Measurements from ENCODE around the gene SHISAL2A. TPM values are rescaled to one million over a fixed set of nuclear protein-coding genes. Genes with fewer than 3 reads are reported as not detected.

The SHISAL2A gene
- under 1 TPM in 2 of 4 donors, not detected in 2; 0.35 to 0.45 TPM for polyA plus RNA-seq
- long read RNA-seq, donor 1, result 0 reads
- long read RNA-seq, donor 2, result 0 reads
- long read RNA-seq, donor 3, partial matches to known transcripts, result 0 of 1 reads
- long read RNA-seq, donor 3, other reads (novel, unspliced or antisense), result 0 of 1 reads
- long read RNA-seq, donor 4, result 0 reads
- long read RNA-seq, donor 5, result 0 reads
- long read RNA-seq, donor 6, result 0 reads
- long read RNA-seq, donor 7, result 0 reads
- long read RNA-seq, donor 8, result 0 reads
- long read RNA-seq, donor 9, result 0 reads
- long read RNA-seq, donor 10, result 0 reads

DNA sequence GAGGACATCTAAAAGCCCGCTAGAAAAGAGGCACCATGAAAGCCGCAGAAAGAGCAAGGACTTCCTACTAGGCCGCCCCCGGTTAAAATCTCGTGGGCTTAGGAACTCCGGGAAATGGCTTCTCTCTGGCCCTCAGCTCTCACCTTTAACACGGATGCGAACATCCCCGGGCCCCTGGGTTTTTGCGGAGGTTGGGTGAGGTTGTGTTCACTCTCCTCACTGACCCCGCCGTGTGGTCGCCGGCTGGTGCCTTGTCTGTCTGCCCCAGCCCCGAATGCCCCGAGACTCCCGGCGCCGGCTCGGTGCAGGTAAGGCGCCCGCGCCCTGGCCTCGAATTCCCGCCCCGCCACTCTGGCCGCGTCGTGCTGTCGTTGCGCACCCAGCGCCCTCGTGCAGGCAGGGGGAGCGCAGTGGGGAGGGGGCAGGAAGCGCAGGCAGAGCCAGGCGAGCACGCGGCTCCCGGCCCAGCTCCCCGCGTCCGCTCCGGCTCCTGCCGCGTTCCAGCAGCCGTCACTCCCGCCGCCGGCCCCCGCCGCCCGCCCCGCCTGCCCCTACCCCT is at the start of gene SHISAL2A:
SHISAL2A (plus strand) TSS at position 437 of the 559 bp plus-strand sequence. CDS start 326 bp downstream, outside the sequence.
- H3K9me3 ChIP-seq (ENCODE audit: control insufficient read depth in 2 of 2, insufficient read depth in 1 of 2, low read depth in 1 of 2, low read length in 1 of 2), result peaks cover 0 to 15% of the 10 kb centered on the region in 2 donors
- H3K4me3 ChIP-seq (ENCODE audit: low read depth in 1 of 3, low read length in 3 of 3), result peak within 1 kb of the TSS in 2 of 3 donors; percentile 56 to 57
- WGBS, 3 donors, result 8 to 13% (median 9%) methylated on average over 31 to 53 of the region's 53 CpGs
- H3K36me3 ChIP-seq (ENCODE audit: control insufficient read depth in 3 of 3, insufficient read depth in 2 of 3, low read depth in 1 of 3, low read length in 3 of 3), result no peaks in the 10 kb centered on the region
- H3K27ac ChIP-seq (ENCODE audit: low read depth in 1 of 3, low read length in 2 of 3), result peak within 1 kb of the TSS in 2 of 3 donors; percentile 70 to 76
- DNase-seq, result peak; percentile 18 to 63
- no peak for FAIRE-seq
- peaks cover 0 to 27% (median 3%) of the 10 kb centered on the region in 3 donors for H3K27me3 ChIP-seq (ENCODE audit: control insufficient read depth in 3 of 3, insufficient read depth in 3 of 3, low read length in 3 of 3)
- peaks cover 0 to 15% (median 0%) of the 10 kb centered on the region in 3 donors for H3K4me1 ChIP-seq (ENCODE audit: control insufficient read depth in 3 of 3, insufficient read depth in 2 of 3, low read depth in 1 of 3, low read length in 2 of 3)

DNA sequence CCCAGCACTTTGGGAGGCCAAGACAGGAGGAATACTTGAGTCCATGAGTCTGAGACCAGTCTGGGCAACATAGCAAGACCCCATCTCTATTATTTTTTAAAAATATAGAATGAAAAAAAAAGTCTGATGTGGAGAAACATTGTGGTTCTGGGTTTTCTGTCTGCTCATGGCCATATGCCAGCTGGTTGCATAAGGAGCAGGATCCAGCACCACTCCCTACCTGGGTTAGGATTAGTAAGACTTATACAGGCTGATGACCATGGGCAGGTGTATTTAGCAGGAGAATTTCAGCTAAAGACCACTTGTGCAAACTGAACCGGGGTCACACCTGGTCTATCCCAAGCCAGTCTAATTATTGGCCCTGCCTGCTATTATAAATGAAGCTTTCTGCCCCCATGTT is 47.5 kb upstream of the SHISAL2A start:
- no peak overlapping the region for H3K4me3 ChIP-seq (ENCODE audit: low read depth in 1 of 3, low read length in 3 of 3)
- H3K4me1 ChIP-seq (ENCODE audit: control insufficient read depth in 3 of 3, insufficient read depth in 2 of 3, low read depth in 1 of 3, low read length in 2 of 3), result no peaks in the 10 kb centered on the region
- H3K27ac ChIP-seq (ENCODE audit: low read depth in 1 of 3, low read length in 2 of 3), result no peak overlapping the region
- no peak for DNase-seq
- H3K27me3 ChIP-seq (ENCODE audit: control insufficient read depth in 3 of 3, insufficient read depth in 3 of 3, low read length in 3 of 3), result no peaks in the 10 kb centered on the region
- H3K9me3 ChIP-seq (ENCODE audit: control insufficient read depth in 2 of 2, insufficient read depth in 1 of 2, low read depth in 1 of 2, low read length in 1 of 2), result no peaks in the 10 kb centered on the region
- 39 to 72% (median 72%) methylated on average over 1 of the region's 1 CpG for WGBS, 3 donors
- no peaks in the 10 kb centered on the region for H3K36me3 ChIP-seq (ENCODE audit: control insufficient read depth in 3 of 3, insufficient read depth in 2 of 3, low read depth in 1 of 3, low read length in 3 of 3)
- no peak for FAIRE-seq

GRCh38 chr1:52588027-52588426 is 44.9 kb upstream of the SHISAL2A start:
- H3K27ac ChIP-seq (ENCODE audit: low read depth in 1 of 3, low read length in 2 of 3), result no peak overlapping the region
- H3K9me3 ChIP-seq (ENCODE audit: control insufficient read depth in 2 of 2, insufficient read depth in 1 of 2, low read depth in 1 of 2, low read length in 1 of 2), result no peaks in the 10 kb centered on the region
- no peaks in the 10 kb centered on the region for H3K27me3 ChIP-seq (ENCODE audit: control insufficient read depth in 3 of 3, insufficient read depth in 3 of 3, low read length in 3 of 3)
- no peak overlapping the region for H3K4me3 ChIP-seq (ENCODE audit: low read depth in 1 of 3, low read length in 3 of 3)
- DNase-seq (no peak), FAIRE-seq (no peak)
- H3K36me3 ChIP-seq (ENCODE audit: control insufficient read depth in 3 of 3, insufficient read depth in 2 of 3, low read depth in 1 of 3, low read length in 3 of 3), result no peaks in the 10 kb centered on the region
- H3K4me1 ChIP-seq (ENCODE audit: control insufficient read depth in 3 of 3, insufficient read depth in 2 of 3, low read depth in 1 of 3, low read length in 2 of 3), result no peaks in the 10 kb centered on the region

GRCh38 chr1:52588535-52588934 is 44.4 kb upstream of the SHISAL2A start:
- FAIRE-seq (no peak), DNase-seq (no peak)
- Histone ChIP-seq H3K36me3 (ENCODE audit: control insufficient read depth in 3 of 3, insufficient read depth in 2 of 3, low read depth in 1 of 3, low read length in 3 of 3) (no peaks in the 10 kb centered on the region), H3K27ac (ENCODE audit: low read depth in 1 of 3, low read length in 2 of 3) (no peak overlapping the region), H3K9me3 (ENCODE audit: control insufficient read depth in 2 of 2, insufficient read depth in 1 of 2, low read depth in 1 of 2, low read length in 1 of 2) (no peaks in the 10 kb centered on the region), H3K4me1 (ENCODE audit: control insufficient read depth in 3 of 3, insufficient read depth in 2 of 3, low read depth in 1 of 3, low read length in 2 of 3) (no peaks in the 10 kb centered on the region), H3K27me3 (ENCODE audit: control insufficient read depth in 3 of 3, insufficient read depth in 3 of 3, low read length in 3 of 3) (no peaks in the 10 kb centered on the region), H3K4me3 (ENCODE audit: low read depth in 1 of 3, low read length in 3 of 3) (no peak overlapping the region)
- 57 to 67% (median 64%) methylated on average over 1 of the region's 1 CpG for WGBS, 3 donors

GRCh38 chr1:52590266-52590665 is 42.7 kb upstream of the SHISAL2A start:
- Histone ChIP-seq H3K9me3 (ENCODE audit: control insufficient read depth in 2 of 2, insufficient read depth in 1 of 2, low read depth in 1 of 2, low read length in 1 of 2) (no peaks in the 10 kb centered on the region), H3K36me3 (ENCODE audit: control insufficient read depth in 3 of 3, insufficient read depth in 2 of 3, low read depth in 1 of 3, low read length in 3 of 3) (no peaks in the 10 kb centered on the region), H3K4me1 (ENCODE audit: control insufficient read depth in 3 of 3, insufficient read depth in 2 of 3, low read depth in 1 of 3, low read length in 2 of 3) (no peaks in the 10 kb centered on the region), H3K4me3 (ENCODE audit: low read depth in 1 of 3, low read length in 3 of 3) (no peak overlapping the region), H3K27me3 (ENCODE audit: control insufficient read depth in 3 of 3, insufficient read depth in 3 of 3, low read length in 3 of 3) (no peaks in the 10 kb centered on the region), H3K27ac (ENCODE audit: low read depth in 1 of 3, low read length in 2 of 3) (no peak overlapping the region)
- 58 to 64% (median 58%) methylated on average over 6 of the region's 6 CpGs for WGBS, 3 donors
- no peak for FAIRE-seq
- DNase-seq, result no peak

DNA sequence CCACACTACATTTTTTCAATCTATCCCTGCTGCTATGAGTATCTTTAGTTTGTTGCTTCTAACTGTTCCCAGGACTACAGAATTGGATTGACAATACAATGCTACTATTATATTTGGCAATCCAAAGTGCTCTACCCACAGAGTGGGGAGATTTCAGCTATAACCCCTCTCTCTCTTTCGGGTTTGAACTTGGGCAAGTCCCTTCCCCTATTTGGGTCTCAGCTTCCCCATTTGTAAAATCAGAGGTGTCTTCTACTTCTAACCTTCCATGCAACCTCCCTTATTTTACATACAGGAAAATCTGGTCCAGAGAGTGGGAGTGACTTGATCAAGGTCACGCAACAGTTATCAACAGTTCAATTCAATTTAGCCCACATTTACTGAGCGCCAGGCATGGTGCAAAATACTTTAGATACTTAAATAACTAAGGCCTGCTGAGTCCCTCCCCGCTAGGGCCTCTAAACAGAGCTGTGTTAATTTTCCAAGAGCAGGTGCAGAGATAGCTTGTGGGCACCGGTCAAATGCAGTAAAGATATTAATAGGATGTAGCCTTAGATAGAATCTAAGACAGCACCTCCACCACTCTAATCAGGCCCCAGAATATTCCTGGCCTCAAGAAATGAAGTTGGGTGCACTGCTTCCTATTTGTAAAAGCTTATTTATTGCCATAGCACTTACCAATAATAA is 40.2 kb upstream of the SHISAL2A start:
- FAIRE-seq (no peak), DNase-seq (no peak)
- H3K27me3 ChIP-seq (ENCODE audit: control insufficient read depth in 3 of 3, insufficient read depth in 3 of 3, low read length in 3 of 3), result no peaks in the 10 kb centered on the region
- no peaks in the 10 kb centered on the region for H3K9me3 ChIP-seq (ENCODE audit: control insufficient read depth in 2 of 2, insufficient read depth in 1 of 2, low read depth in 1 of 2, low read length in 1 of 2)
- H3K4me1 ChIP-seq (ENCODE audit: control insufficient read depth in 3 of 3, insufficient read depth in 2 of 3, low read depth in 1 of 3, low read length in 2 of 3), result no peaks in the 10 kb centered on the region
- H3K36me3 ChIP-seq (ENCODE audit: control insufficient read depth in 3 of 3, insufficient read depth in 2 of 3, low read depth in 1 of 3, low read length in 3 of 3), result no peaks in the 10 kb centered on the region
- H3K4me3 ChIP-seq (ENCODE audit: low read depth in 1 of 3, low read length in 3 of 3), result no peak overlapping the region
- WGBS, 3 donors, result 46 to 71% (median 67%) methylated on average over 5 of the region's 5 CpGs
- H3K27ac ChIP-seq (ENCODE audit: low read depth in 1 of 3, low read length in 2 of 3), result no peak overlapping the region

- 90 to 94% (median 91%) methylated on average over 1 of the region's 1 CpG for WGBS, 3 donors
- FAIRE-seq (no peak), DNase-seq (no peak)
- H3K36me3 ChIP-seq (ENCODE audit: control insufficient read depth in 3 of 3, insufficient read depth in 2 of 3, low read depth in 1 of 3, low read length in 3 of 3), result no peaks in the 10 kb centered on the region
- no peak overlapping the region for H3K27ac ChIP-seq (ENCODE audit: low read depth in 1 of 3, low read length in 2 of 3)
- H3K4me1 ChIP-seq (ENCODE audit: control insufficient read depth in 3 of 3, insufficient read depth in 2 of 3, low read depth in 1 of 3, low read length in 2 of 3), result no peaks in the 10 kb centered on the region
- no peaks in the 10 kb centered on the region for H3K9me3 ChIP-seq (ENCODE audit: control insufficient read depth in 2 of 2, insufficient read depth in 1 of 2, low read depth in 1 of 2, low read length in 1 of 2)
- no peak overlapping the region for H3K4me3 ChIP-seq (ENCODE audit: low read depth in 1 of 3, low read length in 3 of 3)
- no peaks in the 10 kb centered on the region for H3K27me3 ChIP-seq (ENCODE audit: control insufficient read depth in 3 of 3, insufficient read depth in 3 of 3, low read length in 3 of 3)
Measured at GRCh38 chr1:52593495-52593894, 39.5 kb upstream of the SHISAL2A start.

DNA sequence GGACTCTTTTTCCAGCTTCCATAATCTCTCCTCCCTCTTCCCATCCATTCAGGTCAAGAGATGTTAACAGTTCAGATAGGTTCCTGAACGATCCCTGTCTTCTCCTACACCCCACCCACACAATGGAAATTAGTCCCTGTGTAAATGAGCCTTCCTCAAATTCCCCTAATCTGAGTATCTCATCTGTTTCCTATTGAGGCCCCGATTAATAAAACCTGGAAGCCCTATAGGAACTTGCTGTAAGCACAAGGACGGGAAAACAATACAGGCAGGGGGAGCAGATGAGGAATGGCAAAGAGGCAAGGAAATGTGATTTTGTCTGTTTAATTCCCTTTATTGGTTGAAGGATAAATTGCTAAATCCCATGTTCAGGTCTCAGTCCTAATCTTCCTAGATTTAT is 37.9 kb upstream of the SHISAL2A start:
- no peaks in the 10 kb centered on the region for H3K36me3 ChIP-seq (ENCODE audit: control insufficient read depth in 3 of 3, insufficient read depth in 2 of 3, low read depth in 1 of 3, low read length in 3 of 3)

More for the DNA sequence above, 37.9 kb upstream of the SHISAL2A start:
- no peaks in the 10 kb centered on the region for H3K9me3 ChIP-seq (ENCODE audit: control insufficient read depth in 2 of 2, insufficient read depth in 1 of 2, low read depth in 1 of 2, low read length in 1 of 2)
- no peaks in the 10 kb centered on the region for H3K4me1 ChIP-seq (ENCODE audit: control insufficient read depth in 3 of 3, insufficient read depth in 2 of 3, low read depth in 1 of 3, low read length in 2 of 3)
- no peak for FAIRE-seq
- 58 to 76% (median 73%) methylated on average over 3 of the region's 3 CpGs for WGBS, 3 donors
- no peak overlapping the region for H3K27ac ChIP-seq (ENCODE audit: low read depth in 1 of 3, low read length in 2 of 3)
- no peaks in the 10 kb centered on the region for H3K27me3 ChIP-seq (ENCODE audit: control insufficient read depth in 3 of 3, insufficient read depth in 3 of 3, low read length in 3 of 3)
- DNase-seq, result no peak
- H3K4me3 ChIP-seq (ENCODE audit: low read depth in 1 of 3, low read length in 3 of 3), result no peak overlapping the region

All from small intestine (tissue), 16 donors.